Stomach smooth muscle (tissue), 2 donors: ENCODE results near the gene RAD51B.
A peak's percentile ranks its signal among the peaks of the same experiment; 100 is the strongest.
"Not testable (repeated sequence)": the region's sequence is repeated elsewhere in the genome, so short reads cannot be mapped to it uniquely, and the experiment has no call there.

Experiments
- H3K27ac ChIP-seq: one replicate; pipeline ENCODE4 v1.7.0; 2013; ENCODE audit warnings: mild to moderate bottlenecking, low read length, inconsistent platforms
- H3K27me3 ChIP-seq, 2 donors: one replicate each; pipeline ENCODE4 v1.7.0; 2013; ENCODE audit warnings: low read length in 2 of 2; ENCODE audit not compliant: insufficient read depth in 2 of 2, control insufficient read depth in 1 of 2
- H3K36me3 ChIP-seq, 2 donors: one replicate each; pipeline ENCODE4 v1.7.0; 2013; ENCODE audit warnings: low read length in 2 of 2; ENCODE audit not compliant: control insufficient read depth in 2 of 2, insufficient read depth in 2 of 2
- H3K4me1 ChIP-seq: one replicate; pipeline ENCODE4 v1.7.0; 2013; ENCODE audit warnings: low read length; ENCODE audit not compliant: control insufficient read depth, insufficient read depth
- H3K4me3 ChIP-seq, 2 donors: one replicate each; pipeline ENCODE4 v1.7.0; 2013; ENCODE audit warnings: low read length in 2 of 2
- H3K9ac ChIP-seq, 2 donors: one replicate each; pipeline ENCODE4 v1.7.0; 2013; ENCODE audit warnings: low read length in 2 of 2, mild to moderate bottlenecking in 1 of 2
- H3K9me3 ChIP-seq, 2 donors: one replicate each; pipeline ENCODE4 v1.7.0; 2013; ENCODE audit warnings: low read length in 2 of 2; ENCODE audit not compliant: control insufficient read depth in 2 of 2
- donor health status: healthy.
- donor health status: Pancreatic carcinoma.

RAD51B gene

GRCh38 chr14:68426661-68427549 lies 607.3 kb downstream of the RAD51B start:
- no peaks in the 10 kb centered on the region for H3K4me1 ChIP-seq
- H3K4me3 ChIP-seq, result no peak overlapping the region
- H3K9me3 ChIP-seq, result no peaks in the 10 kb centered on the region
- H3K9ac ChIP-seq, result no peak overlapping the region
- H3K27ac ChIP-seq, result no peak overlapping the region
- H3K36me3 ChIP-seq, result no peaks in the 10 kb centered on the region
- H3K27me3 ChIP-seq, result no peaks in the 10 kb centered on the region

GRCh38 chr14:68427550-68427890 lies 607.9 kb downstream of the RAD51B start:
- H3K9me3 ChIP-seq, result no peaks in the 10 kb centered on the region
- H3K36me3 ChIP-seq, result no peaks in the 10 kb centered on the region

GRCh38 chr14:68428900-68429299 lies 609.3 kb downstream of the RAD51B start:
- not testable (repeated sequence) for H3K9ac ChIP-seq, H3K27me3 ChIP-seq, H3K27ac ChIP-seq, H3K9me3 ChIP-seq, H3K4me3 ChIP-seq, H3K36me3 ChIP-seq, H3K4me1 ChIP-seq

More at GRCh38 chr14:68427550-68427890, 607.9 kb downstream of the RAD51B start:
- Histone ChIP-seq H3K27ac (no peak overlapping the region), H3K4me3 (no peak overlapping the region), H3K9ac (no peak overlapping the region), H3K4me1 (no peaks in the 10 kb centered on the region), H3K27me3 (no peaks in the 10 kb centered on the region)

- not testable (repeated sequence) for H3K36me3 ChIP-seq, H3K9me3 ChIP-seq, H3K9ac ChIP-seq, H3K4me3 ChIP-seq, H3K4me1 ChIP-seq, H3K27ac ChIP-seq, H3K27me3 ChIP-seq
These were observed 614.6 kb downstream of the RAD51B start for GRCh38 chr14:68434173-68434572.

GRCh38 chr14:68435631-68436030 lies 616.1 kb downstream of the RAD51B start:
- not testable (repeated sequence) for H3K36me3 ChIP-seq, H3K4me1 ChIP-seq, H3K9ac ChIP-seq, H3K4me3 ChIP-seq, H3K27ac ChIP-seq, H3K9me3 ChIP-seq, H3K27me3 ChIP-seq

GRCh38 chr14:68439676-68440075 lies 620.1 kb downstream of the RAD51B start:
- Histone ChIP-seq H3K4me1 (peaks cover 6% of the 10 kb centered on the region), H3K27ac (peak overlapping the region; percentile 46)

GRCh38 chr14:68440820-68441219 lies 621.2 kb downstream of the RAD51B start:
- Histone ChIP-seq H3K27ac (no peak overlapping the region), H3K9me3 (no peaks in the 10 kb centered on the region)

More at GRCh38 chr14:68439676-68440075, 620.1 kb downstream of the RAD51B start:
- Histone ChIP-seq H3K27me3 (no peaks in the 10 kb centered on the region), H3K9ac (no peak overlapping the region), H3K36me3 (no peaks in the 10 kb centered on the region), H3K9me3 (no peaks in the 10 kb centered on the region), H3K4me3 (no peak overlapping the region)

GRCh38 chr14:68441542-68441941 lies 622.0 kb downstream of the RAD51B start:
- H3K27me3 ChIP-seq, result no peaks in the 10 kb centered on the region
- no peak overlapping the region for H3K9ac ChIP-seq
- H3K9me3 ChIP-seq, result no peaks in the 10 kb centered on the region
- peaks cover 17% of the 10 kb centered on the region for H3K4me1 ChIP-seq
- H3K36me3 ChIP-seq, result no peaks in the 10 kb centered on the region
- H3K4me3 ChIP-seq, result no peak overlapping the region
- H3K27ac ChIP-seq, result no peak overlapping the region

More at GRCh38 chr14:68440820-68441219, 621.2 kb downstream of the RAD51B start:
- H3K4me3 ChIP-seq, result no peak overlapping the region
- no peak overlapping the region for H3K9ac ChIP-seq
- H3K4me1 ChIP-seq, result peaks cover 10% of the 10 kb centered on the region
- no peaks in the 10 kb centered on the region for H3K36me3 ChIP-seq
- H3K27me3 ChIP-seq, result no peaks in the 10 kb centered on the region

GRCh38 chr14:68442828-68443629 lies 623.5 kb downstream of the RAD51B start:
- Histone ChIP-seq H3K4me3 (no peak overlapping the region), H3K4me1 (peaks cover 21% of the 10 kb centered on the region)

GRCh38 chr14:68444449-68445168 lies 625.0 kb downstream of the RAD51B start:
- H3K4me3 ChIP-seq, result no peak overlapping the region
- peaks cover 27% of the 10 kb centered on the region for H3K4me1 ChIP-seq
- no peaks in the 10 kb centered on the region for H3K27me3 ChIP-seq
- no peak overlapping the region for H3K27ac ChIP-seq
- H3K9ac ChIP-seq, result no peak overlapping the region
- no peaks in the 10 kb centered on the region for H3K9me3 ChIP-seq
- H3K36me3 ChIP-seq, result no peaks in the 10 kb centered on the region

More at GRCh38 chr14:68442828-68443629, 623.5 kb downstream of the RAD51B start:
- Histone ChIP-seq H3K9ac (no peak overlapping the region), H3K9me3 (no peaks in the 10 kb centered on the region), H3K27me3 (no peaks in the 10 kb centered on the region), H3K36me3 (no peaks in the 10 kb centered on the region), H3K27ac (no peak overlapping the region)
